Activated CD4-positive, alpha-beta T cell treated with anti-CD3 and anti-CD28 coated beads, Interleukin-2, amount 50 U/mL, for 24 hours (primary cell): ENCODE measurements around the gene SORCS3.

Source experiments
- DNase-seq, 2 donors: peaks; one replicate each; pipeline ENCODE4 v3.0.0-alpha.2; 2020; ENCODE audit warnings: low read depth in 1 of 2, low spot score in 1 of 2

SORCS3 gene

DNA sequence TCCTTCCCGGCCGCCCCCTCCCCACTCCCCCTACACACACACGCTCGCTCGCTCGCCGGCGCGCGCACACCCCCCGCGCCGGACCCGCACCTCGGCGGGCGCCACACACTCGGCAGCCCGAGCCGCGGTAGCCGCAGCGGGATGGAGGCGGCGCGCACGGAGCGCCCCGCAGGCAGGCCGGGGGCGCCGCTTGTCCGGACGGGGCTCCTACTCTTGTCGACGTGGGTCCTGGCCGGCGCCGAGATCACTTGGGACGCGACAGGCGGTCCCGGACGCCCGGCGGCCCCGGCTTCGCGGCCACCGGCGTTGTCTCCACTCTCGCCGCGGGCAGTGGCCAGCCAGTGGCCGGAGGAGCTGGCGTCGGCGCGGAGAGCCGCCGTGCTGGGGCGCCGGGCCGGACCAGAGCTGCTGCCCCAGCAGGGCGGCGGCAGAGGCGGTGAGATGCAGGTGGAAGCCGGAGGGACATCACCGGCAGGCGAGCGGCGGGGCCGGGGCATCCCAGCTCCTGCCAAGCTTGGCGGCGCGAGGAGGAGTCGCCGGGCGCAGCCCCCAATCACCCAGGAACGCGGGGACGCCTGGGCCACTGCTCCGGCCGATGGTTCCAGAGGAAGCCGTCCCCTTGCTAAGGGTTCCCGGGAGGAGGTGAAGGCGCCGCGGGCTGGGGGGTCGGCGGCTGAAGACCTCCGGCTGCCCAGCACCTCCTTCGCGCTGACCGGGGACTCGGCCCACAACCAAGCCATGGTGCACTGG, at the start of gene SORCS3:
SORCS3 (plus strand) TSS at position 104 of the 750 bp plus-strand sequence.
- no peak for DNase-seq

DNA sequence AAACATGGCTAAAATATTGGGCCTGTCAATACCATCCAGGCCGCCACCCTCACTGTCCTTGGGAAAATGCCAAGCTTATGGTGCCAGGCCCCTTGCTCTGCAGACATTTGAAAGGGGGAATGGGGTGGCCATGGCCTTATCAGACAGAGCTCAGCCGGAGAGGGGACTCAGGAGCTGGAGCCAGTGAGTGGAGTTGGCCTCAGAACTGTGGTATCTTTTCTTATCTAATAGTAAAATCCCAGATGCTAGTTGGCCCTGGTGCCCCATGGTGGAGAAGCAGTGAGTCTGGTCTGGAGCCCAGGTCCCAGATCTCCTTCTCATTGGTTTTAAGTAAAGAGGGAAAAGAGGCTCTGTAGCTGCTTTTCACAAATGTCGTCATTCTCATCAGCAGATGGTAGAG, 49.6 kb upstream of the SORCS3 start:
- DNase-seq = no peak

DNA sequence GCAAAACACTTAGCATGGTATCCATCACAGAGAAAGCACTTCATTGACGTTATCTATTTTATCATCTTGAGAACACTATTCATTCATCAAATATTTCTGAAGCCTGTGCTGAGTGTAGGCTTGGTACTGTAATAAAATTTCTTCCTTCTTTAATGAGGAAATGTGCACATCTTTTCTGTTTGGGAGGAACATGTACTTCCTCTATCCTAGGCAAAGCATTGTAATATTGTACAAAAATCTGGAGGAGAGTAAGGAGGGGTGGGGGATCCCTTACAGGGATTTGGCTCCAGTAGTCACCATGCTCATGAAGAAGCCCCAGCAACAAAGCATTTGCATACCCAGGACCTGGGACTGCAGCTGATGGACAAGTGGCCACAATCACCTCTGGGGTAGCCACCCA, 39.9 kb upstream of the SORCS3 start:
- DNase-seq = no peak

DNA sequence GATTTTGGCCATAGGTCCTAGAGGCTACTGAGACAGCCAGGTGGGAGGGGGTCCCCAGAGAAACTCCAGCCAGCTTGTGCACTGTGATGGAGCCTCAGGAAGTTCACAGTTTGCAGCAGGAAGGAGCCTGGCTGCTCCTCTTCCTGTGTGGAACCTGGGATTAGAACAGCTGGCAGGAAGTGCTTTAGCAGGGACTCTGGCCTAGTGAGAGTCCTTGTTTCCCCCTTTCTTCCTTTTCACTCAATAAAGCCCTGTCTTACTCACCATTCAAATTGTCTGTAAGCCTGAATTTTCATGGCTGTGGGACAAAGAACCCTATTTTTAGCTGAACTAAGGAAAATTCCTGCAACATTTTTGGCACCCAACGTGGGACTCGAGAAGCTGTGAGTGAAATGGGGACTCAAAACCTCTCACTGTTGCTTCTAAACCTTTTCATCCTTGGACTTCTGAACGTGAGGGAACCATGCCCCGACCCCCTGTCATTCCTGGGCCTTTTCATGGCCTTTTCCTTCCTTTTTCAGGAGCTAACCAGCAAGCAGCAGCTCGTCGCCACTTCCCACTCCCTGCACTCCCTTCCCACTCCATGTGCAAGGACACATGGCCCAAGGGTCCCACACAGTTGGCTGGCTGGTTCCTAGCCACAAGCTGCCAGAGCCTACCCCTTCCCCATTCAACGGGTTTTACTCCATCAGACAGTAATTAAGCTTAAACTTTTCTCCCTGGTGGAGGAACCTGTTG, 32.8 kb upstream of the SORCS3 start:
- no peak for DNase-seq

DNA sequence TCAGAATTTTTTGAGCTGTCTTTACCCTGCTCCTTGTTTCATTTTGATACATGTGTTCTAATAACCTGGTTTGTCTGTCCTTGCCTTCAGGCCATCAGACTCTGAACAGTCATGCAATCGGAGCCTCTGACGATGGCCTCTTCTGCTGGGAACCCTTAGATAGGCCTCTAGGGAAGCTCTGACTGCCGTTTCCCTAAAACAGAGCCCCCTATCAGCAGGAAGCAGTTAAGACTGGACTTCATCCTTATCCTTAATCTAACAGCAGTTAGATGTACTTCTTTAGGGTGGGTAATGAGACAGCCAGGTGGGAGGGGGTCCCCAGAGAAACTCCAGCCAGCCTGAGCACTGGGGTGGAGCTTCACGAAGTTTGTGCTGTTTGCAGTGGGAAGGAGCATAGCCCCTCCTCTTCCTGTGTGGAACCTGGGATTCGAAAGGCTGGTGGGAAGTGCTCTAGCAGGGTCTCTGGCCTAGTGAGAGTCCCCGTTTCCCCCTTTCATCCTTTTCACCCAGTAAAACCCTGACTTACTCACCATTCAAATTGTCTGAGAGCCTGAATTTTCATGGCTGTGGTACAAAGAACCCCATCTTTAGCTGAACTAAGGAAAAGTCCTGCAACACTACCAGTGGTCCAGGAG, 28.4 kb upstream of the SORCS3 start:
- no peak for DNase-seq

DNA sequence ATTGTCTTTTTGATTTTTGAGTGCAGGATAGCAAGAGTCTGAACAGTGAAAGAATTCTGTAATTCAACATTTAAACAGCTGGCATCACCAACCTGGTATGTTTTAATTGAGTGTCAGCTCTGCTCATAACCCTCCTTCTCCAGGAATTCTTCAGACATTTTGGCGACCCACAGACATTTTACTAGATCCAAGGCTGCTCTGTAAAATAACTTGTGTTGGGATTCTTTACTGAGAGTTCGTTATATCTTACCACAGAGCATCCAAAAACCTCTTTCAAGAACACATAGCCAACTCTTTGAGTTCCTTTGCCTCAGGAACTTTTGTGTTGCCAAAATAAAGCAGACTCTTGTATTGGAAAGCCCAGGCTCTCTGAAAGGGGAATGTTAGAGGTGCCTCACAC, 27.7 kb upstream of the SORCS3 start:
- DNase-seq = no peak

DNA sequence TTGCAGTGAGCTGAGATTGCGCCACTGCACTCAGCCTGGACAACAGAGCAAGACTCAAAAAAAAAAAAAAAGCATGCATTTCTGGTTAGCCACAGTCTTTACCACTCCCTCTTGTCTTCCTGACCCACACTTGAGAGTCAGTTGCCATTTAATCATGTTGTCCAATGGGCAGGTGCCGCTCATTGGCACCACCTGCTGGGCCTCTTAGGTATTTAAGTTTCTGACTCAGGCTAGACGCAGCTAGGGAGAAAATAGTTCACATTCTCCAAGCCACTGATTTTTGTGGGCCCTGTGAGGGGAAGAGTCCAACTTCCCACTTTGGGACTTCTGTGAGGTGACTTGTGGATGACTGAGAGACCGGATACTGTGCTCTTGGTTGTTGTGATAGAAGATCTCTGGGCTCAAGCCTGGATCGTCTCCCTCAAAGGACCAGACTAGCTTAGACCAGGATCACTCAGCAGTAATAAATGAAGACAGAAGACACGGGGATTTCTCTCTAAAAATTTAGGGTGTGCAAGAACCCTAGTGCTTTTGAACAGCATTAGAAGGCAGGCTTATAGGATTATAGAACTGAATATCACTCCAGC, 26.8 kb upstream of the SORCS3 start:
- DNase-seq = no peak

DNA sequence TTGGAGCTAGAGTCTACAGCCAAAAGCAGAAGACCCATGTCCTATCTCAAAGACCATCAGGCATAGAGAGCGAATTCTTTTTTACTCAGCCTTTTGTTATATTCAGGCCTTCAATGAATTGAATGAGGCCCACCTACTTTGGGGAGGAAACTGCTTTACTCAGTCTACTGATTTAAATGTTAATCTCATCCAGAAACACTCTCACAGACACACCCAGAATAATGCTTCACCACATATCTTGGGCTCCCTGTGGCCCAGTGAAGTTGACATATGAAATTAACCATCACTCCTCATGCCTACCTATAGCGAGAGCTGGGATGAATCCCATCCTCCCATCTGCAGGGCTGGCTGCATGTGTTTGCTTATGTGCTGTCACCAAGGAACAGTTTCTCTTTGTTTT, 26.0 kb upstream of the SORCS3 start:
- no peak for DNase-seq

DNA sequence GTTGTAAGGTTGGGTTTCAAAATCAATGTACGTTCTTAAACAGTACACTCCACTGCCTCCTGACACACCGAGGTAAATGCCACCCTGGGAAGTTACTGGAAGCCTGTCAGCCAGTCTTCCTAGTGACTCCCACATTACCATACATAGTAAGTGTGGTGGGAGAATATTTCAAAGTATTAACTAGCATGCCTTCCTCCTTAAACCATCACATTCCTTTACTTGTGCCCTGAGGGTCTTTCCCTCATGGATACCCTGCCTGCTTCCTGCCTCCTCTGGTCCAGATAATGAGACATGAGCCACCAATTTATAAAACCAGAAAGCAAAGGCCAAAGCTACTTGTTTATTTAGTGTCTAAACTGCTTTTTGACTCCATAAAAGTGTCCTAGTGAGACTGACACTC, 23.3 kb upstream of the SORCS3 start:
- no peak for DNase-seq

DNA sequence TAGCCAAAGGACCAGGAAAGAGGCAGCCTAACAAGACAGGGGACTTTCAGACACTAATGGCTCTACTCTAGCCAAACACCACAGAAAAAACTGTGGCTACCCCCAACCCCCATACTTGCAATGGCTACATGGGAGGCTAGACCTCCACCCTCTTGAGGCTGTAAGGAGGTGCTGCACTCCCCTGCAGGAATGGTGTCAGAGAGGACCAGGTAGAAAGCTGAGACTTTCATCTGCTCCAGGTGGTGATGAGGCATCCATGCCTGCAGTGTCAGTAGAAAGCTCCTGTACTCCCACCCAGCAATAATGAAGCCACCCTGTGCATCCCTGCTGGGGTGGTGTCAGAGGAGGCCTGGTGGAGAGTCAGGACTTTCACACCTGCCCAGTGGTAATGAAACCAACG, 18.9 kb upstream of the SORCS3 start:
- no peak for DNase-seq

DNA sequence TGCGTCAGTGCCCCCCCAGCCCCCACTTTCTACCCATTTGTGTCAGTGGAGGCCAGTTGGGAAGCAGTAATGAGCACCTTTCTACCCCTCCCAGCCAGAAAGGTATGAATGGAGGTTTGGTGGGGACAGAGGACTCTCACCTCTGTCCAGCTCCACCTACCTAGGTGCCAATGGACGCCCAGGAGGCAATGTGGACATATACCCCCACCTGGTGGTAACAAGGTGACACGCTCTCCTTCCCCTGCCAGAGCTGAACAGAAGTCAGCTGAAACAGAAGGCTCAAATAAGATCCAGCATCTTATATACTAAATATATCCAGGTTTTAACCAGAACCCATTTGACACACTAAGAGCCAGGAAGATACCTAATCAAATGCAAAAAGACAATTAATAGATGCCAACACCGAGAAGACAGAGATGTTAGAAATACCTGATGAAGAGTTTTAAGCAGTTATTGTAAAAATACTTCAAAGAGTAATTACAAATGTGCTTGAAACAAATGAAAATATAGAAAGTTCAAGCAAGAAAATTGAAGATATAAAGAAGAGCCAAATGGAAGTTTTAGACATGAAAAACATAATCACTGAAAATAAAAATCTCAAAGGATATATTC, 18.4 kb upstream of the SORCS3 start:
- DNase-seq = no peak

DNA sequence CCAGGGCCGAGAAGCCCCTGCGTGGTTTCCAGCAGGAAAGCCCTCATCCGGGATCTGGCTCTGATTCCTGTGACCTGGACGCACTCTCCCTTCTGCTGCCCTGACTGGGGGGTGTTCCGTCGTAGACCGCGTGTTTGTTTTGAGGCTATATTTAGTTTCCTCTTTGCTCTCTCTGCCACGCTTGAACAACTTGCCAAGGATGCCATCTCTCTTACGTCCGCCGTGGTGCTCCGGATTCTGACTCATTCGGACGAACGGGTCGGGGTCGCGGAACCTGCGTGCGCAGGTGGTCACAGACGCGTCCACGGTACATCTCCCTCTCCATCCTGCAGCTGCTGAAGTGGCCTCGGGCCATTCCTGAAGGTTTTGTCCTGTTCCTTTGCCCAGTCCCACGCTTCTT, 10.4 kb upstream of the SORCS3 start:
- no peak for DNase-seq

DNA sequence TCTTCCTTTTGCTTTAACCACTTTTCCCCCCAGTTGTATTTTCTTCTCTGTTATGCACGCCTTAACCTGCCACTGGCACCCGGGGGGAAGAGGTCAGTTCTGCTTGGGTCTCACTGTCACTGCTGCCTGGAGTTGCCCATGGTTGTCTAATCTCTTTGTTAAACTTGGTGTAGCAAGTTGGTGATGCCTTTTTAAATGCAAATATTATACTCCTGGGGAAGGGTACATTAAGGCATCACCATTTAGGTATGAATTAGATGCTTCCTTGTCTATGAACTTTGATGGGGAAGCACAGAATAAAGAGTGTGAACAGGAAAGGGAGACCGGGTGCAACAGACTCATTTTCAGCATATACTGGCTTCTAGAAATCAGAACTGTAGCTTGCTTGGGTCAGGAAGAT, 9.1 kb upstream of the SORCS3 start:
- no peak for DNase-seq

DNA sequence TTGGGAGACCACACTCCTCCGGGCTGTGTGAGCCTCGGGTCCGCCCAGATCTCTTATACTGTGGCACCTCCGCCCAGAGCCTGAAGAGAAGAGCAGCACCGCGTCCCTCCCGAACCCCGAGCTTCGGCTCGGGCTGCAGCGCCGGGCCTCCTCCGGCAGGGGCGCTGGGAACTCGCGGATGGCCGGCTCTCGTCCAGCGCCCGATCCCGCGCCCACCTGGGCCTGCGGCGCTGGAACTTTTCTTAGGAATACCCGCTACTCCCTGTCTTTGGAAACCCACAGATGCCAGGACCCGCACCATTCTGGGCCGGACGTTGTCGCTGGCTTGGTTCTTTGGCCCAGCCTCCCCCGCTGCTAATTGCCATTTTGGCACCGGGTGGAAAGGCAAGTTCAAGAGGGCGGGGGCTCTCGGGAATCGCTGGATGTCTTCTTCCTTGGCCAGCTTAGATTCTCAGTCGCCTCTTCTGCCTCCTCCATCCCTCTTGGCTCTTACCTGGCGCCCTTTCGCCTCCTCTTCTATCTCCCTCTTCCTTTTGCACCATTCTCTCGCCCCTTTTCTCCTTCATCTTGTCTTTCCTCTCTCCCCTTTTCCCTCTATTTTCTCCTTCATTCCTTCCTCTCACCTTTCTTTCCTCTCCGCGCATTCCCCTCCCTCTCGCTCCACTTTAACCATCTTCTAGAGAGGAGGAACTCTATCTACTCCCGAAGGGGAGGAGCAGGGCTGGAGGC, 2.1 kb upstream of the SORCS3 start:
- DNase-seq = no peak

DNA sequence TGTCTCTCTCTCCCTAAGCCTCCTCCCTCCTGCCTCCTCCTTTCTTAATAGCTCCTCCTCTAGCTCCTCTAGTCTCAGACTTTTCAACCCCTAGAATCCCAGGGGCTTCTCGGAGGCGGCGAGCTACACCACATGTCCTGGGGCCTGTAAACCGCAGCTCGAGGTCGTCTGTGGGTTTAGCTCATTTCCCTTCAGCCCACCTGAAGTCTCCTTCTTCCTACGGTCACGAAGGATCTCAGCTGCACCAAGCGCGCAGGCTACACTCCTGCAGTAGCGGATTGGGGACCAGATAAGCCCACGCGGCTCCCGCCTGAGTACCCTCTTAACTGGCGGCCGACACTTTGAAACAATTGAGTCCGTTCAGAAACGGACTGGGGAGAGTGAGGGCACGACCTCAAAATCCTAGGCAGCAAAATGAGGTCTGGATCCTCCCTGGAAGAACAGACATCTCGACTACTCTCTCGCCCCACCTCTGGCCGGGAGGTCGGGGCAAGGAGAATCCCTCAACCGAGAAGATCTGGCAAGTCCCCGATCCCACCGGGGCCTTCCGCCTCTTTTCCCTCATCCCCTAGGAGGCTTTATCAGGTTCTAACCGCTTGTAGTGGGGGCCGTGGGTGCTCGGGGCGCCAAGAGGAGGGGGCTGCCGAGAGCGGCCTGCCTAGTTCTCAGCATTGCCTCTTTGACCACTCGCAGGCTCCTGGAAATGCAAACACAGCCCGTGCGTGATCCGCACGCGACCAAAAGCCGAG, 1.3 kb upstream of the SORCS3 start:
- DNase-seq = no peak

DNA sequence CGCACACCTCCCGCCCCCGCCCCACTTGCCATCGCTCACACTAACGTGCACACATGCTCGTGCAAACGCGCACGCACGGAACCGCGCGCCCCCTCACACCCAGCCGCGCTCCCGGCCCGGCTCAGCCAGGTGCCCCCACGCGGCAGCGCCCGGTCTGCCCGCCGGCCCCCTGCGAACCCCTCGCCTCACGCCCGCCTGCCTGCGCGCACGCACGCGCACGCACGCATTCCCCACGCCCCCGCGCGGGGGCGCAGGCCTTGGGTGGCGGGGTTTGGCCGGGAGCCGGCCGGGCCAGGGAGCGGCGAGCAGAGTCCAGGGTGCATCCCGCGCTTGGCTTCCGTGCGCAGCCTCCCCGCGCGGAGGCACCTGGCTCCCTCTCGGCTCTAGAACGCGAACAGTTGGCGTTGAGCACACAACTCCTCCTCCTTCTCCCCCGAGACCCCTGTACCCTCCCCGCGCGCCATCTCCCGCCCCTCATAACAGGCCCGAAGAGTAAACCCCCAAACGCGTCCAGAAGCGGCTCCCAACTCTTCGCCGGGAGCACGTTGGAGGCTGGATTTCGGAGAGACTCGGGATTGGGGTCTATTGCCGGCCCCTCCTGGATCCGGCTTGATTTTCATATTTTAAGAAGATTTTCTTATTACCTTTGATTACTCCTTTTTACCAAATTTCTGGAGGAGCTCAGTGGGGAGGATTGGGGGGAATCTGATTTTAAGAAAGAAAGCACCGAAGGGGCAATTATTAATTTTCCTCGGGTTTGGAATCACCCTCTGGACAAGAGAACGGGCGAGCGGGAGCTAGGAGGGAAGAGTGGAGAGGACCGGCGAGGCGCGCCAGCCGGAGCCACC, 527 bp upstream of the SORCS3 start:
- DNase-seq = no peak

DNA sequence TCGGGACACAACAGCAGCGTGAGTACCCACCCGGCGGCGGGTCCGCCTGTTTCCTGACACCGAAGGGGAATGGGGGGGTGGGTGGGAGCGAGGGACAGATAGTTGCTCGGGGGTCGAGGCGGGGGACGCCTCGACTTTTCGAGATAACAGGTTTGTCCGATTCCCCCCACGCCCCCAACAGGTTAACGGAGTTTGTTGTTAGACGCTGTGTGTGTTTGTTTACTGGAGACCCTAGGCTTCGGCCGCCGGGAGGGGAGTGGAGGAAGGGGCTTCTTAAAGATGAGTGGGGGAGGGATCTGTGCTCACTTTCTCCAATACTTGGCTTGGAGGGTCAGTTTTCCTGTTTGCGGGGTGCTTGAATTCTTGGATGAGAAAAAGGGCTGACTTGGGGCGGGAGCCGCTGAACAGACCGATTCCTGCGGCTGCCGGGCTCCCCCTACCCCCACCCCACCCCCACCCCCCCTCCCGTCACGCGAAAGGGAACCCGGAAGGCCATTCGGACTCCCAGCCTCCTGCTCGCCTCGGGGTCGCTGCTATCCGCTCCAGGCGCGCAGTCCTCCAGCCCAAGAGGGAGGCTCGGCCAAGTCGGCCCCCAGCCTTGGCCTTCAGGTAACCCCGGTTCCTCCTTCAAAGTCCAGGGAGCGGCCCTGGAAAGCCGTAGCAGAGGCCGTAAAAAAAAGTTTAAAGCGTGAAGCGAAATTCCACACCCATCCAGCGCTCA, 1.0 kb downstream of the SORCS3 start:
- DNase-seq = no peak

DNA sequence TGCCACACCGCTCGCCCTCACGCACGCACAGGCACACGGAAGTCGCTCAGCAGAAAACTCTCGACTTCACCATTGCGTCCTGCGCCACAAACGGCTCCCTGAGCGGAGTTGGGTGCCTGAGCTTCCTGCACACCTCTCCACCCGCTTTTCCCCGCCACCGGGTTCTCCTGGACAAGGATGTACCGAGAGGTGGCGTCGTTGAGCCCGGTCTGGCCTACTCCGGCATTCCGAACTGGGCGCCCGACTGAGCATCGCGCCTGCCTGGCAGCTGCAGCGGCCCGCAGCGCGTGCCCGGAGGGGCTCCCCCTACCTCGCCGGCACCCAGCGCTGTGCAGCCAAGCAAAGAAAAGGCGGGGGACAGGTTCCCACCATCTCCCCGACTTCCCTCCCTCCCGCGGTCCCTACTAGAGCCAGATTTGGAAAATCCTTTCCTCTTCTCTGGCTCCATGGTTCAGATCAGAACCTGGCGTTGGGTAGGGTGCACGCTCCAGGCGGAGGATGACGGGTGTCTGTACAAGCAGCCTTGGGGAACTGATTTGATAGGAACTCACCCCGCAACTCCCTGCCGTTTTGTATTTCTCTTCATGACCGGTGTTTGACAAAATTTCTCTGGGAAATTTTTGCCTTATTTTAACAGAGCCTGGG, 1.7 kb downstream of the SORCS3 start:
- DNase-seq = no peak
